Right lobe of liver (tissue), 4 donors: Measurements from ENCODE around the gene PPT1.

Experiments used
- POLR2A ChIP-seq: fragments of 450-650 bp; IDR thresholded peaks from one replicate; pipeline ENCODE4 v1.6.1; 2017; ENCODE audit warnings: antibody characterized with exemption, mild to moderate bottlenecking
- TF ChIP-seq, protein P1 (sequence below), 4 donors: fragments of 200-600 bp in 3 of 4; fragments of 450-650 bp in 1 of 4; IDR thresholded peaks; one replicate each; pipeline versions ENCODE4 v1.5.1 to v1.8.0; 2016 to 2022; ENCODE audit warnings: antibody characterized with exemption in 4 of 4, mild to moderate bottlenecking in 2 of 4
- donor health status: DM: no; HTN: no; CAD: no.
- donor health status: DM: no; HTN: no; CAD: no.
- donor health status: DM: no; HTN: yes; CAD: no.

DNA sequence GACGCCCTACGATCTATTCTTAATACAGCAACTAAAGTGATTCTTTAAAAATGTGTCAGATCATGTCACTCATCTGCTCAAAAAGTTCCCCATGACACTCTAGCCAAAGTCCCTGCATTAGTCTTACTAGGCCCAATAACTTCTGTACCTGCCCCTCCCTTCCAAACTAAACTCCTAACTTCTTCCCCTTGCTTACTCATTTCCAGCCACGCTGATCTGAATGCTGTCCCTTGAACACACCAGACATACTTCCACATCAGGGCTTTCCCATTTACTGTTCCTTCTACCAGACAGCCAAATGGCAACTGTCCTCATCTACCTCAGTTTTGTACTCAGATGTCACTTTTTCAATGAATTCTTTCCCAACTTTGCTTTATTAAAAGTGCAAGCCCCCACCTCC is 1.2 kb downstream of the PPT1 start:
- TF ChIP-seq, protein P1, sequence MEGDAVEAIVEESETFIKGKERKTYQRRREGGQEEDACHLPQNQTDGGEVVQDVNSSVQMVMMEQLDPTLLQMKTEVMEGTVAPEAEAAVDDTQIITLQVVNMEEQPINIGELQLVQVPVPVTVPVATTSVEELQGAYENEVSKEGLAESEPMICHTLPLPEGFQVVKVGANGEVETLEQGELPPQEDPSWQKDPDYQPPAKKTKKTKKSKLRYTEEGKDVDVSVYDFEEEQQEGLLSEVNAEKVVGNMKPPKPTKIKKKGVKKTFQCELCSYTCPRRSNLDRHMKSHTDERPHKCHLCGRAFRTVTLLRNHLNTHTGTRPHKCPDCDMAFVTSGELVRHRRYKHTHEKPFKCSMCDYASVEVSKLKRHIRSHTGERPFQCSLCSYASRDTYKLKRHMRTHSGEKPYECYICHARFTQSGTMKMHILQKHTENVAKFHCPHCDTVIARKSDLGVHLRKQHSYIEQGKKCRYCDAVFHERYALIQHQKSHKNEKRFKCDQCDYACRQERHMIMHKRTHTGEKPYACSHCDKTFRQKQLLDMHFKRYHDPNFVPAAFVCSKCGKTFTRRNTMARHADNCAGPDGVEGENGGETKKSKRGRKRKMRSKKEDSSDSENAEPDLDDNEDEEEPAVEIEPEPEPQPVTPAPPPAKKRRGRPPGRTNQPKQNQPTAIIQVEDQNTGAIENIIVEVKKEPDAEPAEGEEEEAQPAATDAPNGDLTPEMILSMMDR (IDR thresholded peaks at IDR 0.05): no peak
- no peak for TF ChIP-seq POLR2A
